ENCODE data around the gene HGFAC. TPM values are rescaled to one million over a fixed set of nuclear protein-coding genes. Genes with fewer than 3 reads are reported as not detected.

HGFAC gene
- total RNA-seq, 1 experiment from 2014 or later, result 0.04 TPM

DNA sequence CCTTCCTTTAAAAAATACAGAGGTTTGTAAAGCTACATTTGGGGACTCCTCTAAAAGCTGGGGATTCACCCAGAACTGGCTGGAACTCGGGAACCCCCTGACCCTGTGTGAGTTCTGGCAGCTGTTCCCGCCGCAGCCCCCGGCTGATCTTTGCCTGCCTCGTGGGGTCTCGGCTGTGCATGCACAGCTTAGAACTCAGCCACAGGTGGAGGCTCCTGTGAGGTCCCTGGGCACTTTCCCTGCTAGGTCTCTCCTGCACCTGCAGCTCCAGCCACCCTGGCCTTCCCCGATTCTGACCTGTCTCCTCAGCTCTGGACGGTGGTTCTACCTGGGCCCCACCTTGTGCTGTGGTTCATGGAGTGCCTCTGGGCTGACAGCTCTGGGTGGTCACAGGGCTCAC is 48.6 kb upstream of the HGFAC start:
- Histone ChIP-seq H3K4me2 (ENCODE audit: low read length) (no peak overlapping the region), H4K20me1 (ENCODE audit: low read length) (no peaks in the 10 kb centered on the region), H3K9ac (ENCODE audit: low read length) (no peak overlapping the region), H3K27ac (ENCODE audit: low read length) (no peak overlapping the region), H3K9me3 (ENCODE audit: low read length) (no peaks in the 10 kb centered on the region), H3K4me1 (ENCODE audit: insufficient read depth, low read length) (peaks cover 13% of the 10 kb centered on the region), H3K9me2 (replicated peaks; ENCODE audit: low read length) (no peaks in the 10 kb centered on the region), H3F3A (ENCODE audit: low read length, unreplicated experiment) (no peaks in the 10 kb centered on the region), H3K79me2 (ENCODE audit: low read length) (no peaks in the 10 kb centered on the region), H3K27me3 (ENCODE audit: low read length) (no peaks in the 10 kb centered on the region), H3K36me3 (ENCODE audit: low read depth, low read length) (no peaks in the 10 kb centered on the region), H3K4me3 (ENCODE audit: low read length) (no peak overlapping the region), H2AFZ (ENCODE audit: low read length) (no peak overlapping the region)
- CTCF ChIA-PET, result no interaction called here
- TF ChIP-seq EZH2 (IDR thresholded peaks at IDR 0.05; ENCODE audit: low read length, unreplicated experiment), result no peak
- TF ChIP-seq EZH2phosphoT487 (IDR thresholded peaks at IDR 0.05; ENCODE audit: borderline replicate concordance, low read length), result no peak
- TF ChIP-seq, protein P1, sequence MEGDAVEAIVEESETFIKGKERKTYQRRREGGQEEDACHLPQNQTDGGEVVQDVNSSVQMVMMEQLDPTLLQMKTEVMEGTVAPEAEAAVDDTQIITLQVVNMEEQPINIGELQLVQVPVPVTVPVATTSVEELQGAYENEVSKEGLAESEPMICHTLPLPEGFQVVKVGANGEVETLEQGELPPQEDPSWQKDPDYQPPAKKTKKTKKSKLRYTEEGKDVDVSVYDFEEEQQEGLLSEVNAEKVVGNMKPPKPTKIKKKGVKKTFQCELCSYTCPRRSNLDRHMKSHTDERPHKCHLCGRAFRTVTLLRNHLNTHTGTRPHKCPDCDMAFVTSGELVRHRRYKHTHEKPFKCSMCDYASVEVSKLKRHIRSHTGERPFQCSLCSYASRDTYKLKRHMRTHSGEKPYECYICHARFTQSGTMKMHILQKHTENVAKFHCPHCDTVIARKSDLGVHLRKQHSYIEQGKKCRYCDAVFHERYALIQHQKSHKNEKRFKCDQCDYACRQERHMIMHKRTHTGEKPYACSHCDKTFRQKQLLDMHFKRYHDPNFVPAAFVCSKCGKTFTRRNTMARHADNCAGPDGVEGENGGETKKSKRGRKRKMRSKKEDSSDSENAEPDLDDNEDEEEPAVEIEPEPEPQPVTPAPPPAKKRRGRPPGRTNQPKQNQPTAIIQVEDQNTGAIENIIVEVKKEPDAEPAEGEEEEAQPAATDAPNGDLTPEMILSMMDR (conservative IDR thresholded peaks at IDR 0.05; ENCODE audit: low read depth, low read length), result no peak
- no TSS peak for BruUV-seq (replicated peaks)
- intact Hi-C loops (cut with micrococcal nuclease), result no loop called here
- DNase-seq (no peak), ATAC-seq (no peak)
- POLR2A ChIA-PET (ENCODE audit: unreplicated experiment), result no interaction called here

GRCh38 chr4:3396600-3396999 is 45.2 kb upstream of the HGFAC start:
- Histone ChIP-seq H3K9me2 (replicated peaks; ENCODE audit: low read length) (no peaks in the 10 kb centered on the region), H3K79me2 (ENCODE audit: low read length) (no peaks in the 10 kb centered on the region), H3K9ac (ENCODE audit: low read length) (no peak overlapping the region), H3K36me3 (ENCODE audit: low read depth, low read length) (no peaks in the 10 kb centered on the region), H2AFZ (ENCODE audit: low read length) (no peak overlapping the region), H3K4me3 (ENCODE audit: low read length) (no peak overlapping the region), H3F3A (ENCODE audit: low read length, unreplicated experiment) (no peaks in the 10 kb centered on the region), H3K27ac (ENCODE audit: low read length) (no peak overlapping the region), H4K20me1 (ENCODE audit: low read length) (no peaks in the 10 kb centered on the region), H3K4me2 (ENCODE audit: low read length) (no peak overlapping the region), H3K27me3 (ENCODE audit: low read length) (no peaks in the 10 kb centered on the region), H3K4me1 (ENCODE audit: insufficient read depth, low read length) (peaks cover 6% of the 10 kb centered on the region), H3K9me3 (ENCODE audit: low read length) (no peaks in the 10 kb centered on the region)
- POLR2A ChIA-PET (ENCODE audit: unreplicated experiment), result no interaction called here
- DNase-seq (no peak), ATAC-seq (no peak)
- no TSS peak for BruUV-seq (replicated peaks)
- intact Hi-C loops (cut with micrococcal nuclease), result no loop called here
- CTCF ChIA-PET, result no interaction called here
- TF ChIP-seq, protein P1 (conservative IDR thresholded peaks at IDR 0.05; ENCODE audit: low read depth, low read length), result no peak
- TF ChIP-seq EZH2 (IDR thresholded peaks at IDR 0.05; ENCODE audit: low read length, unreplicated experiment) (no peak), EZH2phosphoT487 (IDR thresholded peaks at IDR 0.05; ENCODE audit: borderline replicate concordance, low read length) (no peak)

GRCh38 chr4:3397128-3397527 is 44.6 kb upstream of the HGFAC start:
- H3K4me3 ChIP-seq (ENCODE audit: low read length), result no peak overlapping the region
- no peak overlapping the region for H3K4me2 ChIP-seq (ENCODE audit: low read length)
- H3K4me1 ChIP-seq (ENCODE audit: insufficient read depth, low read length), result peaks cover 10% of the 10 kb centered on the region
- DNase-seq (no peak), ATAC-seq (no peak)
- BruUV-seq (replicated peaks), result no TSS peak
- H3K79me2 ChIP-seq (ENCODE audit: low read length), result no peaks in the 10 kb centered on the region
- no peak overlapping the region for H3K27ac ChIP-seq (ENCODE audit: low read length)
- H3K9me3 ChIP-seq (ENCODE audit: low read length), result no peaks in the 10 kb centered on the region
- no peaks in the 10 kb centered on the region for H3K27me3 ChIP-seq (ENCODE audit: low read length)
- no peak overlapping the region for H2AFZ ChIP-seq (ENCODE audit: low read length)
- TF ChIP-seq EZH2 (IDR thresholded peaks at IDR 0.05; ENCODE audit: low read length, unreplicated experiment), result no peak
- TF ChIP-seq, protein P1 (conservative IDR thresholded peaks at IDR 0.05; ENCODE audit: low read depth, low read length), result no peak
- no peak for TF ChIP-seq EZH2phosphoT487 (IDR thresholded peaks at IDR 0.05; ENCODE audit: borderline replicate concordance, low read length)
- no peaks in the 10 kb centered on the region for H3F3A ChIP-seq (ENCODE audit: low read length, unreplicated experiment)
- H4K20me1 ChIP-seq (ENCODE audit: low read length), result no peaks in the 10 kb centered on the region
- H3K9ac ChIP-seq (ENCODE audit: low read length), result no peak overlapping the region
- POLR2A ChIA-PET (ENCODE audit: unreplicated experiment), result no interaction called here
- intact Hi-C loops (cut with micrococcal nuclease), result no loop called here
- no peaks in the 10 kb centered on the region for H3K9me2 ChIP-seq (replicated peaks; ENCODE audit: low read length)
- CTCF ChIA-PET, result no interaction called here
- no peaks in the 10 kb centered on the region for H3K36me3 ChIP-seq (ENCODE audit: low read depth, low read length)
